ENCODE data around the gene NR6A1. TPM values are rescaled to one million over a fixed set of nuclear protein-coding genes. Genes with fewer than 3 reads are reported as not detected.

NR6A1 gene
- total RNA-seq, 1 experiment from 2014 or later: 6.0 TPM

DNA sequence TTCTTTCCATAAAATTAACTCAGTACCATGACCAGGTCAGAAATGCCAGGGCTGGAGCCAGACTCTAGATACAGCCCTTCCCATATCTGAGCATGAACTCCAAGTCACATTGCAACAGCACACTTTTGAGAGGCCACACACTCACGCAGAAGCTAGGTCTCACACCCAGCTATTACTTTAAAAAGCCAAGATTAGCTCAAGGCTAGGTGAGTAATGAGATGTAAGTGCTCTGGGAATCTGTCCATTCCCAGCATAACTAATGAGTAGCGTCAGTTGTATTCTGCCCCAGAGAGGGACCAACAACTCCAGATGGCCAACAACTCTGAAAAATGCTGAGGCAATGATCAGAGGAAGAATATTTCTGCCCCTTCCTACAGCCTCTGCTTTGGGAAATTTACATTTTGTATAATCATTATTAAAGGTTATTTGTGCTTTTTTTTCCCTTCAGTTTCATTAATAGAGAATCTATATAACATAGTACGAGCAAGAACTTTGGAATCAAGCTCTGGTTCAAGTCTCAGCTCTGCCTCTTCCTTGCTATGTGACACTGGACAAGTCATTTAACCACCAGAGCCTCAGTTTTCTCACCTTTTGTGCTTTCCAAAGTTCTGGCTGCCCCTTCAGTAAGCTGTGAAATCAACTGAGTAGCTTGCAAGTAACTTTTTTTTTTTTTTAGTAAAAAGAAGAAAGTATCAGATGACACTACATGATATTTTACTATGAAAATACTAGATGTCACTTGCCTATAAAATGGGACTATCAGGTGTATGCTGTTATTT, 118.3 kb downstream of the NR6A1 start:
- no peak for DNase-seq
- Histone ChIP-seq H3K36me3 (no peaks in the 10 kb centered on the region), H3K27me3 (no peaks in the 10 kb centered on the region), H3K9me3 (replicated peaks) (no peaks in the 10 kb centered on the region), H3K4me1 (peaks cover 5% of the 10 kb centered on the region; the same call in 1 of the 2 replicates), H3K4me3 (no peak overlapping the region), H3K27ac (no peak overlapping the region)

DNA sequence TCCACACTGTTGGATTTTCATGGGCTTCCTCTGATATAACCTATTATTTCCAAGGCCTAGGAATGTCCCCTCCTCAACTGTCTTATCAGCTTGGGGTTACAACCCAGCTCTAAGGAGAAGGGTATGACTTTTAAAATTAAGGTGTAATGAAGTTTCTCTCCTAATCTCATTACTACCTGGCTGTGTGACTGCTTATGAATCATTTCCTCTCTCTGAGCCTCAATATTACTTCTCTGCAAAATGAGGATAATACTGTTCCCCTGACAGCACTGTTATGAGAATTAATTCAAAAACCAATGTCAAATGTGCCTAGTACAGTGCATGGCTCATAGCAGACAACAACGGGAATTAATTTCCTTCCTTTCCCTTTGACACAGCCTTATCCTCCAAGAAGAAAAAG, 118.9 kb downstream of the NR6A1 start:
- no peak overlapping the region for H3K4me3 ChIP-seq
- DNase-seq: no peak
- H3K36me3 ChIP-seq: no peaks in the 10 kb centered on the region
- no peak overlapping the region for H3K27ac ChIP-seq
- no peaks in the 10 kb centered on the region for H3K9me3 ChIP-seq (replicated peaks)
- H3K4me1 ChIP-seq: no peaks in the 10 kb centered on the region
- no peaks in the 10 kb centered on the region for H3K27me3 ChIP-seq

DNA sequence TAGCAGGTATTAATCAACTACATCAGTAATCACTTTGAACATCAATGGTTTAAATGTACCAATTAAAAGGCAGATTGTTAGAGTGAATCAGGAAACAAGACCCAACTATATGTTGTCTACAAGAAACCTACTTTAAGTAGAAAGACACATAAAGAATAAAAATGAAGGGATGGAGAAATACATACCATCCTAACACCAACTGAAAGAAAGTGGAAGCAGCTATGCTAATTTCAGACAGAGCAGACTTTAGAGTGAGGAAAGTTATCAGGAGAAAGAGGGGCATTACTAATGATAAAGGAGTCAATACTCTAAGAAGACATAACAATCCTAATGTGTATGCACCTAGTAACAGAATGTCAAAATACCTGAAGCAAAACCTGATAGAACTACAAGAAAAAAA, 125.8 kb downstream of the NR6A1 start:
- Histone ChIP-seq H3K36me3 (no peaks in the 10 kb centered on the region), H3K9me3 (replicated peaks) (no peaks in the 10 kb centered on the region), H3K27me3 (no peaks in the 10 kb centered on the region), H3K27ac (no peak overlapping the region), H3K4me1 (no peaks in the 10 kb centered on the region), H3K4me3 (no peak overlapping the region)
- no peak for DNase-seq

DNA sequence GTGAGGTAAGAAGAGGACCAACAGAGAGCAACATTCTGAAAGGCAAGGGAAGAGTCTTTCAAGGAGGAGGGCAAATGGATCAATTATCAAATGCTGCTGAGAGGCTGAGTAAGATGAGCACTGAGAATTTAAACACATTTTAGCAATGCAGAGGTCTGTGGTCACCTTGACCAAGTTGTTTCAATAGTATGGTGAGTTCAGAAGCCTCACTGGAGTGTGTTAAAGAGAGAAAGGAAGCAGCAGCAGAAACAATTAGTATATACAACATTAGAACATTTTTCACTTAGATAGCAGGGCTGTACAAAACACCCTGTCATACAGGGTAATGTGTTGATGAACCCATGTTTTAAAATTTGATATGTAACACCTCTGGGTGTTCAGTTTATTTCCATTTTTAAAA, 131.5 kb downstream of the NR6A1 start:
- Histone ChIP-seq H3K4me1 (no peaks in the 10 kb centered on the region), H3K4me3 (no peak overlapping the region), H3K27ac (no peak overlapping the region), H3K36me3 (no peaks in the 10 kb centered on the region), H3K9me3 (replicated peaks) (no peaks in the 10 kb centered on the region), H3K27me3 (no peaks in the 10 kb centered on the region)
- no peak for DNase-seq

DNA sequence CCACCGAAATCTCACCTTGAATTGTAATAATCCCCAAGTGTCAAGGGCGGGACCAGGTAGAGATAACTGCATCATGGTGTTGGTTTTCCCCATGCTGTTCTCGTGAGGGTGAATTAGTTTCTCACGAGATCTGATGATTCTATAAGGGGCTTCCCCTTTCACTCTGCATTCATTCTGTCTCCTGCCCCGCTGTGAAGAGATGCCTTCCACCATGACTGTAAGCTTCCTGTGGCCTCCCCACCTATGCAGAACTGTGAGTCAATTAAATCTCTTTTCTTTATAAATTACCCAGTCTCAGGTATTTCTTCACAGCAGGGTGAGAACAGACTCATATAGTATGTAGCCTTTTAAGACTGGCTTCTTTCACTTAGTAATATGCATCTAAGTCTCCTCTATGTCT, 135.8 kb downstream of the NR6A1 start:
- H3K4me3 ChIP-seq: no peak overlapping the region
- H3K27me3 ChIP-seq: no peaks in the 10 kb centered on the region
- H3K9me3 ChIP-seq (replicated peaks): no peaks in the 10 kb centered on the region
- no peak overlapping the region for H3K27ac ChIP-seq
- no peaks in the 10 kb centered on the region for H3K36me3 ChIP-seq
- H3K4me1 ChIP-seq: no peaks in the 10 kb centered on the region
- DNase-seq: no peak

DNA sequence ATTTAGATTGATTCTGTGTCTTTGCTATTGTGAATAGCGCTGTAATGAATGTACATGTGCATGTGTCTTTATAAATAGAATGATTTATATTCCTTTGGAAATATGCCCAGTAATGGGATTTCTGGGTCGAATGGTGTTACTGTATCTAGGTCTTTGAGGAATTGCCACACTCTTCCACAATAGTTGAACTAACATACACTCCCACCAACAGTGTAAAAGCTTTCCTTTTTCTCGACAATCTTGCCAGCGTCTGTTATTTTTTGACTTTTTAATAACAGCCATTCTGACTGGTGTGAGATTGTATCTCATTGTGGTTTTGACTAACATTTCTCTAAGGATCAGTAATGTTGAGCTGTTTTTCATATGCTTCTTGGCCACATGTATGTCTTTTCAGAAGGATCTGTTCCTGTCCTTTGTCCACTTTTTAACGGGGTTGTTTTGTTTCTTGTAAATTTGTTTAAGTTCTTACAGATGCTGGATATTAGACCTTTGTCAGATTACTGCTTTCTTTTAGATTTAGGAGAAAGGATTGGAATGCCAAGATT, 139.0 kb downstream of the NR6A1 start:
- Histone ChIP-seq H3K36me3 (no peaks in the 10 kb centered on the region), H3K27ac (no peak overlapping the region), H3K27me3 (no peaks in the 10 kb centered on the region), H3K4me1 (no peaks in the 10 kb centered on the region), H3K9me3 (replicated peaks) (no peaks in the 10 kb centered on the region), H3K4me3 (no peak overlapping the region)
- DNase-seq: no peak

DNA sequence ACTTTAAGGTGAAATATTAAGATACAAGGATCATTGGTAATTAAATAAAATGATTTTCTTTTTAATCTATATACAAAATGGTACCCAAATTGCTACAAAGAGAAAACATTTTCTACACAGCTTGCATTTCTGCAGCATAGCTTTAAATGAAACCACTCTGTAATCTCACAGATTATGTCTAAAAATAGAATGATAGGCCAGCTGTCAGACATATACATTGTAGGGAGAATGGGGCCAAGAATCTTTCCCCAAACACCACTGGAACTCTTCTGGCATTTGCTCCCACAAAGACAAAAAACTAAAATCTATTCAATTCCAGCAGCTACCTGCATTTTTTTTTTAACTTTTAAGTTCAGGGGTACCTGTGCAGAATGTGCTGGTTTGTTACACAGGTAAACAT, 139.8 kb downstream of the NR6A1 start:
- H3K27me3 ChIP-seq: no peaks in the 10 kb centered on the region
- H3K36me3 ChIP-seq: no peaks in the 10 kb centered on the region
- no peak overlapping the region for H3K4me3 ChIP-seq
- no peak for DNase-seq
- no peaks in the 10 kb centered on the region for H3K9me3 ChIP-seq (replicated peaks)
- H3K4me1 ChIP-seq: no peaks in the 10 kb centered on the region
- H3K27ac ChIP-seq: no peak overlapping the region

DNA sequence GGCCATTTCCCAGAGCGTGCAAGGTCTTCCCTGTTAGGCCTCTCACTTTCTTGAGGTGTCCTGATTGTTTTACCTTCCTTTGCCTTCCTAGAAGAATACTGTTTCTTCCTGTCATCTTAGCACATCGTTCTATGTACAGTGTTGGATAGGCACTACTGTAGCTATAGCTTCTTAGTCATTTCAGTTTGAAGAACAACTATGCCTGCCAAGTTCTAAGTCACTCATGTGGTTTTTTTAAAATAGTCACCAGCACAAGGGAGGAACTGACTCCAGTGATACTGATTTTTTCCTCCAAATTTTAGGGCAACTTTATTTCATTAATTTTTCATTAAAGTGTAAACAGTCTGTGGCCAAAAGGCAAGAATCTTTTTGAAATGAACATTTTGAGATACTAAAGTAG, 141.5 kb downstream of the NR6A1 start:
- no peaks in the 10 kb centered on the region for H3K27me3 ChIP-seq
- no peak overlapping the region for H3K27ac ChIP-seq
- no peaks in the 10 kb centered on the region for H3K9me3 ChIP-seq (replicated peaks)
- no peak for DNase-seq
- no peaks in the 10 kb centered on the region for H3K36me3 ChIP-seq
- no peak overlapping the region for H3K4me3 ChIP-seq
- H3K4me1 ChIP-seq: no peaks in the 10 kb centered on the region

DNA sequence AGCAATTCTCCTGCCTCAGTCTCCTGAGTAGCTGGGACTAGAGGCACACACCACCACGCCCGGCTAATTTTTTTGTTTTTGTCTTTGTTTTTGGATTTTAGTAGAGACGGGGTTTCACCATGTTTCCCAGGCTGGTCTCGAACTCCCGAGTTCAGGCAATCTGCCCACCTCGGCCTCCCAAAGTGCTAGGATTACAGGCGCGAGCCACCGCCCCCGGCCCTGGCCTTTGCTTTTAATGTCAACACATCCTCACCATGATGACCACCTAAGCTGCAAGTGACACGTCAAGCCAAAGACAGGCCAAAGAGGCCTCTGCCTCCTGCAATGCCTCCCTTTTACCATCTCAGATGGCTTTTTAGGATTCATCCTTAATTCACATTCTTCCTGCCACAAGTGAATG, 142.4 kb downstream of the NR6A1 start:
- H3K4me1 ChIP-seq: no peaks in the 10 kb centered on the region
- no peaks in the 10 kb centered on the region for H3K9me3 ChIP-seq (replicated peaks)
- DNase-seq: no peak
- no peak overlapping the region for H3K4me3 ChIP-seq
- H3K27ac ChIP-seq: no peak overlapping the region
- H3K27me3 ChIP-seq: no peaks in the 10 kb centered on the region
- H3K36me3 ChIP-seq: no peaks in the 10 kb centered on the region

DNA sequence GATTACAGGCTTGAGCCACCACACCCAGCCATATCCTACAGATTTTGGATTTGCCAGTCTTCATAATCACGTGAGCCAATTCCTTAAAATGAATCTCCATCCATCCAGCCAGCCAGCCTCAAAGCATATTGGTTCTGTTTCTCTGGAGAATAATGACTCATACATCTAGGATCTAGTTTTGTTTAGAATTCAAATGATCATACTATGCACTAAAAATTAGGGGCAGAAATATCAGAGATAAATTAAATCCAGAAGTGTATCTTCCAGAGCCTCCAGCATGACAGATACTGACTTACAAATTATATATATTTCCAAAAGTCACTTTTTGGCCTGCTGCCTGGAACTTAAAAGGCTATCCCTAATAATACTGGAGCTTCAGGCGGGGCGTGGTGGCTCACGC, 144.8 kb downstream of the NR6A1 start:
- Histone ChIP-seq H3K4me3 (no peak overlapping the region), H3K36me3 (no peaks in the 10 kb centered on the region), H3K27ac (no peak overlapping the region), H3K4me1 (0 out of 2 replicates have a peak, but pooled peaks cover 3% of the 10 kb centered on the region), H3K9me3 (replicated peaks) (no peaks in the 10 kb centered on the region), H3K27me3 (no peaks in the 10 kb centered on the region)
- no peak for DNase-seq

DNA sequence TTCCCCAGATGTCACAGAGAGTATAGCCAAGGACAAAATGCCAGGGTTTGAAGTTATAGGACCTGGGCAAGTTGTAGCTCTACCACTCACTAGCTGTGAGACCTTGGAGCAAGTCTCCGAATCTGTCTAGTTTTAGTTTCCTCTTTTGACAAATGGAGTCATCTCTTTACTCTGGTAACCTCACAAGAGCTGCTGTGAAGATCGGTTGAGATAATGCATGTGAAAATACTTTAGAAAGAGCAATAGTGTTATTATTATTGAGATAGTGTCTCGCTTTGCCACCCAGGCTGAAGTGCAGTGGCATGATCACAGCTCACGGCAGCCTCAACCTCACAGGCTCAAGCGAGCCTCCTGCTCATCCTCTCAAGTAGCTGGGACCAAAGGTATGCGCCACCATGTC, 146.0 kb downstream of the NR6A1 start:
- H3K36me3 ChIP-seq: no peaks in the 10 kb centered on the region
- H3K27ac ChIP-seq: no peak overlapping the region
- no peaks in the 10 kb centered on the region for H3K9me3 ChIP-seq (replicated peaks)

DNA sequence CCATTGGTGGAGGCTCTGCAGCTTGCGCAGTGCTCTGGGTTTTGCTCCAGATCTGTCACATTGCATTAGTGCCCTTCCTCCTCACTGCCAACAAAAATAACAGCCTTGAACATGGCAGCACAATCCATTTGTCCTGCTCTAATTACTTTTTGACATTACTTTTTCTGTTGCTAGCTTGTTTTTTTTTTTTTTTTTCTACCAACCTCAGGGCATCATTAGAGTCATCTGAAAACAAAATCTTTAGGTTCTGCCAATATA, 146.4 kb downstream of the NR6A1 start:
- Histone ChIP-seq H3K9me3 (replicated peaks) (no peaks in the 10 kb centered on the region), H3K27ac (no peak overlapping the region), H3K27me3 (no peaks in the 10 kb centered on the region), H3K36me3 (no peaks in the 10 kb centered on the region), H3K4me3 (no peak overlapping the region), H3K4me1 (0 out of 2 replicates have a peak, but pooled peaks cover 3% of the 10 kb centered on the region)
- no peak for DNase-seq

More for the DNA sequence above, 146.0 kb downstream of the NR6A1 start:
- DNase-seq: no peak
- Histone ChIP-seq H3K4me3 (no peak overlapping the region), H3K4me1 (0 out of 2 replicates have a peak, but pooled peaks cover 3% of the 10 kb centered on the region), H3K27me3 (no peaks in the 10 kb centered on the region)

DNA sequence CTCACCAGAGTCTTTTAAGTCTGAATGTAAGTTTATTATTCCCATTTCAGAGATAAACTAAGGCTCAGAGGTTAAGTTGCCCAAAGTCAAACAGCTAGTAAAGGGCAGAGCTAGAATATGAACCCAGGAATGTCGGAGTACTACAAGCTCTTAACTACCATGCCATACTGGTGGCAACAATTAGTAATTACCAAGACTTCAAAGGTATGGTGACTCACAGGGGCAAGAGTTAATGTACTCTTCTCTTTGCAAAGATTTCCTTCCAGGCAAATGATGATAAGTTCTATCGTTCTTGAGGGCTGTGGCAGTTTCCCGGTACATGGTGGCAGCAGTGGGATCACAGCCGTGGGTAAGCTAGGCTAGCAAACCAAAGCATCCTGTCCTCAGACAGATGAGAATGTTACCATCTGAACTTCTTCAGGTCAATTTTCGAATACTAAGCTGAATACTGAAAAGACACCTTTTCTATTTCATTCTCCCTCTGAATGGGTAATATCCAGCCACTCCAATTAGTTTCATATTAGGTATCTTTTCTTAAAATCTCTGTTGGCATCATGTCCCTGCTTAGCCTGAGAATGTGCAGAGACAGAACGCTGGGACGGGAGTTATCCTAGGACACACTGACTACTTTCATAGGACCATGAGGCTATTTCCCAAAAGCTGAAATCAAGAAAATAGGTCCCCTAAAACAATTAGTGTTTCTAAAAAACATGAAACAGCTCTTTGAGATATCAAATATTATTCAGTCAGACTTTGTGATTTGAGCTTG, 147.0 kb downstream of the NR6A1 start:
- Histone ChIP-seq H3K27ac (no peak overlapping the region), H3K9me3 (replicated peaks) (no peaks in the 10 kb centered on the region), H3K36me3 (no peaks in the 10 kb centered on the region), H3K27me3 (no peaks in the 10 kb centered on the region), H3K4me3 (no peak overlapping the region), H3K4me1 (0 out of 2 replicates have a peak, but pooled peaks cover 3% of the 10 kb centered on the region)
- no peak for DNase-seq

DNA sequence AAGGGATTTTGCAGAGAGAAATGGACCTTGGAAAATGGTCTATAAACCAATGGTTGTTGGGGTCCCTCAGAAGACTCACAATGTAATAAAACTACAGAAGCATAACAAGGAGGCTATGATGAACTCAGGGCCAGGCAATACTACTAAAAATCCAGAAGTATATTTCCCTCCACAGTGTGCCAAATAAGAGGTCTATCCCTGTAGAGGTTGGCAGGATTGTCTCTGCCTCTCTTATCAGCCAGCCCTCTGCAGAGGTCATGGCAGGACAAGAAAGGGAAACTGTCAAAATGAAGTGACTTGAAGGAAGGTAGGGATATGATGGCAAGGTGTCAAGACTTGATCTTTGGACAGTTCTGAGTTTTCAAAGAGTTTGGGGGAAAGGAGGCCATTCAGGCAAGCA, 148.2 kb downstream of the NR6A1 start:
- no peaks in the 10 kb centered on the region for H3K9me3 ChIP-seq (replicated peaks)
- H3K27ac ChIP-seq: no peak overlapping the region
- H3K4me1 ChIP-seq: 0 out of 2 replicates have a peak, but pooled peaks cover 3% of the 10 kb centered on the region

More for the DNA sequence above, 148.2 kb downstream of the NR6A1 start:
- Histone ChIP-seq H3K36me3 (no peaks in the 10 kb centered on the region), H3K27me3 (no peaks in the 10 kb centered on the region), H3K4me3 (no peak overlapping the region)
- no peak for DNase-seq

Measured in SJCRH30 (cell line).